IPS-20b (cell line): ENCODE results near the gene AQP9.

Experiments used
- H3K27ac ChIP-seq: one replicate; pipeline ENCODE4 v1.5.1; 2013; ENCODE audit warnings: low read length
- H3K27me3 ChIP-seq: 2 replicates; pipeline ENCODE4 v1.6.1; 2013; ENCODE audit warnings: mild to moderate bottlenecking, low read length, inconsistent platforms; ENCODE audit not compliant: insufficient read depth
- H3K36me3 ChIP-seq: 2 replicates; pipeline ENCODE4 v1.6.1; 2013; ENCODE audit warnings: low read depth, mild to moderate bottlenecking, inconsistent platforms, low read length, moderate library complexity; ENCODE audit not compliant: insufficient read depth
- H3K4me1 ChIP-seq: 2 replicates; pipeline ENCODE4 v1.6.1; 2013; ENCODE audit warnings: mild to moderate bottlenecking, control low read depth, inconsistent platforms, low read length, moderate library complexity; ENCODE audit not compliant: insufficient read depth
- H3K4me3 ChIP-seq: 2 replicates; pipeline ENCODE4 v1.5.1; 2013; ENCODE audit warnings: mild to moderate bottlenecking, low read length, inconsistent platforms
- H3K9ac ChIP-seq: 2 replicates; pipeline ENCODE4 v1.6.1; 2013; ENCODE audit warnings: low read depth, mild to moderate bottlenecking, inconsistent platforms, low read length, moderate library complexity
- H3K9me3 ChIP-seq: 2 replicates; pipeline ENCODE4 v1.6.1; 2013; ENCODE audit warnings: mild to moderate bottlenecking, low read depth, low read length, inconsistent platforms; ENCODE audit not compliant: insufficient read depth

Gene AQP9

GRCh38 chr15:58214591-58215340 lies 76.6 kb downstream of the AQP9 start:
- H3K27me3 ChIP-seq = no peaks in the 10 kb centered on the region
- H3K9me3 ChIP-seq = peaks cover 3% of the 10 kb centered on the region; the same call in 1 of the 2 replicates
- no peak overlapping the region for H3K4me3 ChIP-seq
- no peak overlapping the region for H3K27ac ChIP-seq
- H3K36me3 ChIP-seq = no peaks in the 10 kb centered on the region
- H3K9ac ChIP-seq = no peak overlapping the region
- no peaks in the 10 kb centered on the region for H3K4me1 ChIP-seq

GRCh38 chr15:58217460-58217859 lies 79.3 kb downstream of the AQP9 start:
- H3K4me1 ChIP-seq = no peaks in the 10 kb centered on the region
- H3K36me3 ChIP-seq = no peaks in the 10 kb centered on the region
- no peaks in the 10 kb centered on the region for H3K27me3 ChIP-seq
- H3K9ac ChIP-seq = no peak overlapping the region
- no peak overlapping the region for H3K4me3 ChIP-seq
- H3K9me3 ChIP-seq = peaks cover 4% of the 10 kb centered on the region; the same call in 1 of the 2 replicates
- H3K27ac ChIP-seq = no peak overlapping the region

- no peak overlapping the region for H3K9ac ChIP-seq
- H3K36me3 ChIP-seq = no peaks in the 10 kb centered on the region
- H3K27ac ChIP-seq = no peak overlapping the region
- no peak overlapping the region for H3K4me3 ChIP-seq
- H3K9me3 ChIP-seq = peaks cover 4% of the 10 kb centered on the region; the same call in 1 of the 2 replicates
- no peaks in the 10 kb centered on the region for H3K4me1 ChIP-seq
- no peaks in the 10 kb centered on the region for H3K27me3 ChIP-seq
These were observed 83.5 kb downstream of the AQP9 start for GRCh38 chr15:58221591-58222241.

- H3K27me3 ChIP-seq = no peaks in the 10 kb centered on the region
- peaks cover 4% of the 10 kb centered on the region; the same call in 1 of the 2 replicates for H3K9me3 ChIP-seq
- H3K9ac ChIP-seq = no peak overlapping the region
- no peaks in the 10 kb centered on the region for H3K36me3 ChIP-seq
- no peak overlapping the region for H3K4me3 ChIP-seq
- H3K27ac ChIP-seq = no peak overlapping the region
- H3K4me1 ChIP-seq = no peaks in the 10 kb centered on the region
These were observed 84.5 kb downstream of the AQP9 start for GRCh38 chr15:58222679-58223078.

GRCh38 chr15:58223432-58223831 lies 85.3 kb downstream of the AQP9 start:
- Histone ChIP-seq H3K27ac (no peak overlapping the region), H3K9ac (no peak overlapping the region), H3K27me3 (no peaks in the 10 kb centered on the region), H3K4me1 (peaks cover 6% of the 10 kb centered on the region; the same call in 1 of the 2 replicates), H3K4me3 (no peak overlapping the region), H3K9me3 (peaks cover 4% of the 10 kb centered on the region; the same call in 1 of the 2 replicates), H3K36me3 (no peaks in the 10 kb centered on the region)

GRCh38 chr15:58224068-58224467 lies 85.9 kb downstream of the AQP9 start:
- H3K36me3 ChIP-seq = no peaks in the 10 kb centered on the region
- H3K9ac ChIP-seq = no peak overlapping the region
- H3K4me1 ChIP-seq = peaks cover 12% of the 10 kb centered on the region
- H3K27me3 ChIP-seq = no peaks in the 10 kb centered on the region
- H3K9me3 ChIP-seq = peaks cover 4% of the 10 kb centered on the region; the same call in 1 of the 2 replicates
- H3K4me3 ChIP-seq = no peak overlapping the region
- no peak overlapping the region for H3K27ac ChIP-seq

GRCh38 chr15:58227706-58228543 lies 89.7 kb downstream of the AQP9 start:
- no peaks in the 10 kb centered on the region for H3K27me3 ChIP-seq
- H3K36me3 ChIP-seq = no peaks in the 10 kb centered on the region
- peaks cover 26% of the 10 kb centered on the region for H3K4me1 ChIP-seq
- peak overlapping the region; percentile 34; the same call in 1 of the 2 replicates for H3K9ac ChIP-seq
- no peaks in the 10 kb centered on the region for H3K9me3 ChIP-seq
- no peak overlapping the region for H3K27ac ChIP-seq
- H3K4me3 ChIP-seq = no peak overlapping the region

- no peaks in the 10 kb centered on the region for H3K27me3 ChIP-seq
- peaks cover 26% of the 10 kb centered on the region for H3K4me1 ChIP-seq
- H3K9ac ChIP-seq = peak overlapping the region; percentile 34; the same call in 1 of the 2 replicates
- H3K27ac ChIP-seq = no peak overlapping the region
- H3K9me3 ChIP-seq = no peaks in the 10 kb centered on the region
- peak overlapping the region; percentile 51; the same call in 1 of the 2 replicates for H3K4me3 ChIP-seq
- H3K36me3 ChIP-seq = no peaks in the 10 kb centered on the region
These were observed 90.5 kb downstream of the AQP9 start for GRCh38 chr15:58228718-58229117.

- H3K9me3 ChIP-seq = no peaks in the 10 kb centered on the region
- peak overlapping the region; percentile 52; the same call in 1 of the 2 replicates for H3K9ac ChIP-seq
- H3K27me3 ChIP-seq = no peaks in the 10 kb centered on the region
- no peak overlapping the region for H3K27ac ChIP-seq
- H3K4me1 ChIP-seq = peaks cover 26% of the 10 kb centered on the region
- H3K4me3 ChIP-seq = peak overlapping the region; percentile 51
- no peaks in the 10 kb centered on the region for H3K36me3 ChIP-seq
These were observed 91.2 kb downstream of the AQP9 start for GRCh38 chr15:58229297-58229768.

GRCh38 chr15:58232281-58233065 lies 94.3 kb downstream of the AQP9 start:
- Histone ChIP-seq H3K9me3 (peaks cover 3% of the 10 kb centered on the region), H3K4me1 (peaks cover 26% of the 10 kb centered on the region), H3K4me3 (no peak overlapping the region), H3K36me3 (no peaks in the 10 kb centered on the region), H3K9ac (no peak overlapping the region), H3K27ac (no peak overlapping the region), H3K27me3 (no peaks in the 10 kb centered on the region)

GRCh38 chr15:58233341-58233740 lies 95.2 kb downstream of the AQP9 start:
- H3K36me3 ChIP-seq = no peaks in the 10 kb centered on the region
- peaks cover 21% of the 10 kb centered on the region for H3K4me1 ChIP-seq
- no peak overlapping the region for H3K4me3 ChIP-seq
- no peak overlapping the region for H3K9ac ChIP-seq
- peaks cover 3% of the 10 kb centered on the region for H3K9me3 ChIP-seq
- H3K27ac ChIP-seq = no peak overlapping the region
- no peaks in the 10 kb centered on the region for H3K27me3 ChIP-seq
